ENCODE results near the gene SLC23A3. TPM values are rescaled to one million over a fixed set of nuclear protein-coding genes. Genes with fewer than 3 reads are reported as not detected.
A peak's percentile ranks its signal among the peaks of the same experiment; 100 is the strongest.

Gene SLC23A3, protein sequence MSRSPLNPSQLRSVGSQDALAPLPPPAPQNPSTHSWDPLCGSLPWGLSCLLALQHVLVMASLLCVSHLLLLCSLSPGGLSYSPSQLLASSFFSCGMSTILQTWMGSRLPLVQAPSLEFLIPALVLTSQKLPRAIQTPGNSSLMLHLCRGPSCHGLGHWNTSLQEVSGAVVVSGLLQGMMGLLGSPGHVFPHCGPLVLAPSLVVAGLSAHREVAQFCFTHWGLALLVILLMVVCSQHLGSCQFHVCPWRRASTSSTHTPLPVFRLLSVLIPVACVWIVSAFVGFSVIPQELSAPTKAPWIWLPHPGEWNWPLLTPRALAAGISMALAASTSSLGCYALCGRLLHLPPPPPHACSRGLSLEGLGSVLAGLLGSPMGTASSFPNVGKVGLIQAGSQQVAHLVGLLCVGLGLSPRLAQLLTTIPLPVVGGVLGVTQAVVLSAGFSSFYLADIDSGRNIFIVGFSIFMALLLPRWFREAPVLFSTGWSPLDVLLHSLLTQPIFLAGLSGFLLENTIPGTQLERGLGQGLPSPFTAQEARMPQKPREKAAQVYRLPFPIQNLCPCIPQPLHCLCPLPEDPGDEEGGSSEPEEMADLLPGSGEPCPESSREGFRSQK
- total RNA-seq, result 0.26 TPM in 1 of 2 replicates, not detected in the other
- 0.90 TPM for polyA plus RNA-seq (2012)

DNA sequence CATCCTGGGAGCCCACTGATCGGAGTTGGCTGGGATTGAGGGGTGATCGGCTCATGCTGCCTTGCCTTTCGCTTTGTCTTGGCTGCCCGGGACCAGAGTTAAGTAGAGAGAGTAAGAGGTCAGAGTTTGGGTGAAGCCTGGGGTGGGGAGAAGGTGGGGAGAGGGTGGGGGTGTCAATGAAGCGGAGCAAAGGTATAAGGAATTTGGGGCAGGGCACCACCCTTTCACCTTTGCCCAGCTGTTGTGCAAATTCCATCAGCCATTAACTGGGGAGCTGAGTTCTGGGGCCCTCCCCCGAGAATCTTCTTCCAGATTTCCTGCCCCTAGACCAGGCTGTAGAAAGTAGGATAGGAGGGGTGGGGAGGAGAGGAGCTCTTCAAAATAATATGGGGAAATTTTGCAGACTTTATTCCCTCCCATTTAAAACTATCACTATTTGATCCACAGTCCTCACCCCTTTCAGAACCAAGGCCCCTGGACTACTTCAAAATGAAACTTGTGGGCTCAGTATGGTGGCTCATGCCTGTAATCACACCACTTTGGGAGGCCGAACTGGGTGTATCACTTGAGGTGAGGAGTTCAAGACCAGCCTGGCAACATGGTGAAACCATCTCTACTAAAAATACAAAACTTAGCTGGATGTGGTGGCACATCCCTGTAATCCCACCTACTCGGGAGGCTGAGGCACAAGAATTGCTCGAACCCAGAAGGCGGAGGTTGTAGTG, at the start of gene SLC23A3:
SLC23A3 (minus strand) TSS at position 100 of the 725 bp plus-strand sequence; CDS start at position 55, 45 bp downstream.
- no peak for DNase-seq (ENCODE audit: low read depth)

DNA sequence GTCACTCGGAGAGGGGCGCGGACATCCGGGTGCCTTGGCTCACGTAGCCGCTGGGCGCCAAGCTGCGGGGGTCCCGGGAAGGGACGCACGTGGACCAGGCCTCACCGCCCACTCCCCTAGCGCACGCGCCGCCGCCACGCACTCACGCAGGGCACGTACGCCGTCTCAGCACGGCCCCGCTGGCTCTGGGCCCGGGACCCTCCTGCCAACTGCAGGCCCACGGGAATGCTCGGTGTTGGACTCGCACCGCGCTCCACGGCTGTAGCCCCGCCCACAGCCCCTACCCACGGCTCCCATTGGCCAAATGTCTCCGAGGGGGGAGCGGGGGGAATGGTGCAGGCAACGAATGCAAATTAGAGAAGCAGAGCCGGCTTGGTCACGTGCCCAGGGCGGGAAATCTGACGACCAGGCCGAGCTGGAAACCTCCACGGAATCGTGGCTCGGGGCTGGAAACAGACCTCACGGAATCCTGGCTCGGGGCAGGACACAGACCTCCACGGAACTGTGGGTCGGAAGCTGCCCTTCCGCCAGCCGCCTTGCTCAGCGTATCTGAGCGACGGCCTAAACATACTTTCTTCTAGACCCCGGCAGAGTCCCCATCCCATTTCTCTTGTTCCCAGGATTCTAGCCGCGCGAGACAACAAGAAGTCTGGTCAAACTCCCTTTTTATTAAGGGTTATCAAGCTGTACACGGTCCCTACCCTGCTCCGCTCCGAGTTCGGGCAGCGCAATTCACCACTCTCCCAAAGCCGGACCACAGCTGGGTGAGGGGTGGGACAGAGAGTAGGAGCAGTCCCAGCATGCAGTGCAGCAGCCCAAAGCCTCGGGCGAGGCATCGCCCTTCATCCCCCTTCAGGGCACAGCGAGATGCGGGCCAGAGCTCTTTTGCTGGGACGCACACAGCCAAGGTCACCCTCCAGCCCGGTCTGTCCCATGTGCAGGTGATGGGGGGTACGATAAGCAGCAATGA, 49.2 kb upstream of the SLC23A3 start, which contains the start of gene ABCB6:
ABCB6 (minus strand) TSS at position 227 of the 970 bp plus-strand sequence. CDS start 285 bp downstream, outside the sequence.
- DNase-seq (ENCODE audit: low read depth), result peak; percentile 97

DNA sequence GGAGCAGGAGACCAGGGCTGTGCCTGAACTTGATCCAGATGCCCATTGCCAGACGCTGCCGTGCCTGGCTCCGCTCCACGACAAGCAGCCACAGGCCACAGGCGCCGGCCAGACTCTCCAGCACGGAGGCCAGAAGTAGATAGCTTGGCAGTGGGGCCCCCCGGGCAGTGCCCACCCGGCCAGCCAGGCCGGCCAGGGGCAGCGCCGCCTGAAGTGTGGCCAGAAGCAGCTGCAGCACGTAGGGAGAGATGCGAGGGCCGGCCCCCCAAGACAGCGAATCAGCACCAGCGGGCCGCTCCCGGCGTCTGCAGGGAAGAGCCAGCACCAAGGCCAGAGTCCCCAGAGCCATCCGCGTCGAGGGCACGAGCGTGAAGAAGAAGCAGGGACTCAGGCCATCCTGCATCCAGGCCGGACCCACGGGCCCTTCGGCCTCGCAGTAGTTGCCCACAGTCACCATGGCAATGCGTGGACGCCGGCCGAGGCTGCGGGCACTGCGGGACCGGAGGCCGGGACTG, 48.4 kb upstream of the SLC23A3 start:
- DNase-seq (ENCODE audit: low read depth), result no peak

DNA sequence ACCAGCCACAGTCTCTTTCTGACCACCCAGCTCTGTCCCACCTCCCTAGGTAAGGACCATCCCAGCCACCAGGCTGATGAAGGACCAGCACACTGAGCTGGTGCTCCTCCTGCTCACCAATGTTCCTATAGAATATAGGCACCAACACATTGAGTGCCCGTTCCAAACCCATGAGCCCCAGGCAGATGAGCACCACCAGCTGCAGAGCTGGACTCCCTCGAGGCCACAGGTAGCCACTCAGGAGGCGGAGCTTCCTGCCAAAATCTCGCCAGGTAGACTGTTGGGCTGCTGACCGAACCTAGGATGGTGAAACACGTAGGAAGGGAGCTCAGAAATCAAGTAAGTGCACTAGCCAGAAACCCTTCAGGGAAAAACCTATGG, 46.7 kb upstream of the SLC23A3 start:
- DNase-seq (ENCODE audit: low read depth), result no peak

DNA sequence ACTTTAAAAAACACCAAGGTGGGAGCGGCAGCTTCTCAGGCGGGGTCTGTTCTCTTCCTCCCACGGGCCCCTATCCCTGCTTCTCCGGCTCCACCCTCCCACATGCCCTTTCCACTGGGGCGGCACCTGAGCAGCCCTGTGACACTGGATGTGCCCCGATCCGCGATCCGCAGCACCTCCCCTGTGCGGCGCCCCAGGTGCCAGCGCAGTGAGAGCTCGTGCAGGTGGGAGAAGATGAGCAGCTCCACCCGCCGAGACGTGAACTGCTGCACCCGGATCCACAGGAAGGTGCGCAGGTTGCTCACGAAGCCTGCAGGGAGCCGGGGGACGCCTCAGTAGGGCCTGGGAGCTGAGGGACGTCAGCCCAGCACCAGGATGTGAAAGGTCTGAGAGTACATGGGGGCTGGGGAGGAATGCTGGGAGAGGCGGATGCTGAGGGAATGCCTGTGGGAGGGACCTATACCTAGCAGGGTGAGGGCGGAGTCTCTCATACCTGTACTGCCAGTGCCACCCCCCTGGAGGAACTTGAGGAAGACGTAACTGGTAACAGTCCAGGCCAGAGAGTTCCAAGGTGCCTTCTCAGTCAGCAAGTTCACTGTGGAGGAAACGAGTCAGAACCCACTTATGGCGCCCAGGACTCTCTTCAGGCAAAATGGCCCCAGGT, 46.2 kb upstream of the SLC23A3 start:
- no peak for DNase-seq (ENCODE audit: low read depth)

DNA sequence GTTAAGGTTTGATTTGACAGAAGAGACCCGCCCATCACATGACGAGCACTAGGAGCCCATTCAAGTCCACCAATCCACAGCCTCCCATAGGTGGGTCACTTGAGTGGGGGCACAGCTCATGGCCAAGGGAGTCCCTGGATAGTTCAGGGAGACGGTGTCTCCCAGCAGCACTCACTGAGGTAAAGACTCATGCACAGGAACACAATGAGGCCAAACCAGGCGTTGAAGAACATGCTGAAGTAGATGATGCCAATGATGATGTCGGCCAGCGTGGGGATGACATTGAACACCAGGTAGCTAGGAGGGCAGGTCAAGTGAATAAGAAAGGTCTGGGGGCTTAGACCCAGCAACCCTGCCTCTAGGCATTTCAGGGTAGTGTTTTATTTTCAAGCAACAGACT, 45.0 kb upstream of the SLC23A3 start:
- DNase-seq (ENCODE audit: low read depth), result no peak

DNA sequence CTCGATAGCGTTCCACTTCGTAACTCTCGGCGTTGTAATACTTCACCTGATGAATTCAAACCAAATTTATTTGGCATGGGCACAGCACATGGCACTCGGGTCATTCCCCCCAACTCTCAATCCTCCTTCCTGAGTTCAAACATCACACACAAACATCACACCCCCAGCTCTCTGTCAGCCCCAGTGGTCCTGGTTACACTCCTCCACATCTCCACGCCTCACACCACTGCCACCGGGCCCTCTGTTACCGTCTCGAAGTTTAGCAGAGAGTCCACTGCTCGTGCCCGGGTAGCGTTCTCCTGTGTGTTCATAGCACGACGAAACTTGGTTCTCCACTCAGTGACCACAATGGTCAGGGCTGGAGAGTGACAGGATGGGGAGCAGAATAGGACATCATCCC, 44.3 kb upstream of the SLC23A3 start:
- DNase-seq (ENCODE audit: low read depth), result no peak

DNA sequence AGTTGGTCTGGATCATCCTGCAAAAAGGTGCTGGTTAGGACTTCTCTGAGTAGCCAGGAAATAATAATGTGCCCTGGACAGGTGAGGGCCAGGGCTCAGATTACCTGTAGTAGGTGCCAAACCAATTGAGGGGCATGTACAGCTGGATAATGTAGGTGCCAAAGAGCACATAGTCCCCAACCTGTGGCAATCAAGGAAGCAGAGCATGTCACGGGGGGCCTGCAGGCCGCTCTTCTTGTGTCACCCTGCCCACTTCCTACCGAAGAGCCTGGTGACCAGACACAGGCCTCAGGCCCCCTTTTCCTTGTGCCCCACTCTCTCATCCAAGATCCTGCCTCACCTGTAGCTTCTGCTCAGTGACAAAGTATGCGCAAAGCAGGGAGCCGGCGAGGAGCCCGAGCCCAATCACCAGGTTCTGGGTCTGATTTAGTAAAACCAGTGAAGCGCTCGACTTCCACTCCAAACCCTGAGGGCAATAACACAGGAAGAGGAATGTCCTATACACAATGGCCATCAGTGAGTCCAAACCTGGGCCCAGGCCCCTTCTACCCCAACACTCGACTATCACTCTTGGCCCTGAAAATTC, 43.8 kb upstream of the SLC23A3 start:
- no peak for DNase-seq (ENCODE audit: low read depth)

DNA sequence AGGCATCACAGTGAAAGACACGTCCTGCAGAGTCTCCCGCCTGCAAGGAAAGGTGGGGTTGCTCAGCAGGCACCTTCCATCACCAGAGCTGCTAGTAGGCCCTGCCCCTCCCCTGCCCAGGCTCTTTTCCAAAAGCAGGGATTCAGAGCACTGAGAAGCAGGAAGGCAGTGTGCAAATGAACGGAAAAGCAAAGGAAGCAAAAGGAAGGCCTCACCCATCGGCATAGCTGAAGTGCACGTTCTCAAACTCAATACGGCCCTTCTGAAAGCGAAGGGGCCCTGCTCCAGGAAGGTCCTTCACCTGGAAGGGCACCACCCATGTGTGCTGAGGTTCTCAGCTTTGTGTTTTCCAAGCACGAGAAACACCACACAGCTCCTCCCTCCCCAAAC, 43.2 kb upstream of the SLC23A3 start:
- DNase-seq (ENCODE audit: low read depth), result no peak

DNA sequence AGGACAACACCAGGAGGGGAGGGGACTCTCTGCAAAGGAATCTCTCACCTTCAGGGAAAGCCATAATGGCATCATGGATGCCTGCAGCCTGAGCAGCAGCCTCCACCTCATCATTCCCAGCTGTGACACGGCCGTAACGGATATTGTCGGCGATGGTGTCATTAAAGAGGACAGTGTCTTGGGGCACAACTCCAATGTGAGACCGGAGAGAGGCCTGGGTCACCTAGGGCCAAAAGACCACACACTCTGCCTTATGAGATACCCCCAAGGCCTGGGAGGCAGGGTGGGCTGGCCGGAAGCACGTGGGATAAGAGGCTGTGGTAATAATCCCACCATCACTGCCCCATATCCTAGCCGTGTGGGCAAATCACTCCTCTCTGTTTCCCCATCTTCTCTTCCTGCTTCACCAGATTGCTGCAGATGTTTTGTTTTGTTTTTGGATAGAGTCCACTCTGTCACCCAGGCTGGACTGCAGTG, 41.1 kb upstream of the SLC23A3 start:
- DNase-seq (ENCODE audit: low read depth), result no peak

DNA sequence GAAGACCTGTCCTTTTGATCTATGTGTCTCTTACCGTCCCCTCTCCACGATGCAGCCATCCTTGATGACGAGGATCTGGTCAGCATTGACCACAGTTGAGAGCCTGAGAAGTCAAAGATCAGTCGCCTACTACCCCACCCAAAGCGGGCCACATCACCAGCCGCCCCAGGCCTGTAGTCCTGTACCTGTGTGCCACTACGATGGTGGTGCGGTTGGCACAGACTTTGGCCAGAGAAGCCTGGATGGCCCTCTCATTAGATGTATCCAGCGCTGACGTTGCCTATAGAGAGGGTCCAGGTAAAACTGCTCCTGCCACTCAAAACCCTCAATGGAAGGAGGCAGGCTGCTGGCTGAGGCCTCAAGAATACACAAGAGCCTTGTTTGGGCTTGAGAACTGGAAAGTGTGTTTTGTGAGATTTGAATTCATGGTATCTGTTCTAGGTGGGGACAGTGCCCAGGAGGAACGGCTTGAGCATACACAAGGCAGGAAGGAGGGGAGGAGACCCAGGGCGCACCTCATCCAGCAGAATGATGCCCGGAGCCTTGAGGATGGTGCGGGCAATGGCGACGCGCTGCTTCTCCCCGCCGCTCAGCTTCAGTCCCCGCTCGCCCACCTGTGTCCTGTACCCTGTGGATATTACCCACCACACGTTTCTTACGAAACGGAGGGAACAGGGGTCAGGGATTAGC, 40.5 kb upstream of the SLC23A3 start:
- no peak for DNase-seq (ENCODE audit: low read depth)

DNA sequence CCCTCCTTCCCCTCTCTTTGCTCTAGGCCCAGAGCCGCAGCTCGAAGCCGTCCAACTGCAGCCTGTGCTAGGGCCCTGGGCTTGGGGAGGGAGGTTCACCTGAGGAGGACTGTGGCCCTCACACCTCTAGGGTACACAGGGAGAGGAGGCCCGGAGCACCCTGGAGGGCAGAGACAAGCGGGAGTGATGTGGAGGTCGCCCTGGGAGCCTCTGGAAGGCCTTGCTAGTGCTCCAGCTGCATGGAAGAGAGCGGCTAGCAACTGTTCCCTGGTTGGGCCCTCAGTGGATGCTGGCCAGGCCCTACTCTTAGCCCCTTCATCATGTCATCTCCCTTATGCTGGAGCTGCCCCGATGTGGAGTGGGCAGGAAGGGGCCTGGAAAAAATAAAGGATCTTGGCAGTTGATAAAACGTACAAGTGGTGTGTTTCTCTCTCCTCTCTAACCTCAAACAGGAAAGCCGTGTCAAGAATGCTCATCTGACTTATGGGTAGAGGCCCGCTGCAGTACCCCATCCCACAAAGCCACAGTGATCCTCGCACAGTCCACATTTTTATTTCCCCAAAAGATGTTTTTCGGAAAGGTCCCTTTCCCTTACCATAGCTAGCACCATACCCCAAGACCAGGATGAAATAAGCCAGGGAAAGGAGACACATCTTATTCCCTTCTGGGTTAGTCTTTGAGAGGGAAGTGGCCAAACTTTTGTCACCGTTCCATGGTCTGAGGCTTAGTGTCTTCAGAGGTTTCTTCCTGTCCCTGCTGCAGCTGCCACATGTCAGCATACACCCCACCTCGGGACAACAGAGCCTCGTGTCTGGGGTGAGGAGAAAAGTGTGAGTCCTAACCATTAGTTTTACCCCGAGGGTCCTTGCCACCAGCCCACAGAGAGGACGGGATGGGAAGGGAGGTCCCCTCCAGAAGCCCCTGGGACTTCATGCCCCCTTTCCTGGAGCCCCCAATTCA, 39.7 kb upstream of the SLC23A3 start:
- DNase-seq (ENCODE audit: low read depth), result no peak

DNA sequence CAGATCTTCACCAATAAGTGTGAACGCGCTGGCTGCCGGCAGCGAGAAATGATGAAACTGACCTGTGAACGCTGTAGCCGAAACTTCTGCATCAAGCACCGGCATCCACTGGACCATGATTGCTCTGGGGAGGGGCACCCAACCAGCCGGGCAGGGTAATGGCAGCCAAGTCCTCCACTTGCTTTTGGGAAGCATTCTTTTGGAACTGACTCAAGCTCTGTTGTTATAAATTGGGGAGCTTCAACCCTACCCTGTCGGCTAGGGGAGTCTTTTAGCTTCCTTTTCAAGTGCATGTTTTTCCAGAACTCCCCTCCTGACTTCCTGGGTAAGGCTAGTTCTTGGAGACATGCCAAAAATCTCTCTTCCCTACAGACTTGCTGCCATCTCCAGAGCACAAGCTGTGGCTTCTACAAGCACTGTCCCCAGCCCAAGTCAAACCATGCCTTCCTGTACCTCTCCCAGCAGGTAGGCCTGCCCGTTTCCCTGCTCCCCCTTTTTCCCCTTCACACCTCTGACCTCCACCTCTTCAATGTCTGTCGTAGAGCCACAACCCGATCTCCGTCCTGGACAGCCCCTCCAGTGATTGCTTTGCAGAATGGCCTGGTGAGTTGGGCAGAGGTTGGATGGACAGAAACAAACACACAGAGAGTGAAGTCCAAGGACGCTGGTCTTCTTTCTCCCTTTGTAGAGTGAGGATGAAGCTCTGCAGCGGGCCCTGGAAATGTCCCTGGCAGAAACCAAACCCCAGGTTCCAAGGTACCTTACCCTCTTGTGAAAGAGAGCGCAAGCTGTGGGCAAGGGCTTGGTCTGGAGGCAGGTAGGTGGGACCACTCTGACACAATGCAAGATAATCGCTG, 38.3 kb upstream of the SLC23A3 start:
- peak; percentile 43 for DNase-seq (ENCODE audit: low read depth)

DNA sequence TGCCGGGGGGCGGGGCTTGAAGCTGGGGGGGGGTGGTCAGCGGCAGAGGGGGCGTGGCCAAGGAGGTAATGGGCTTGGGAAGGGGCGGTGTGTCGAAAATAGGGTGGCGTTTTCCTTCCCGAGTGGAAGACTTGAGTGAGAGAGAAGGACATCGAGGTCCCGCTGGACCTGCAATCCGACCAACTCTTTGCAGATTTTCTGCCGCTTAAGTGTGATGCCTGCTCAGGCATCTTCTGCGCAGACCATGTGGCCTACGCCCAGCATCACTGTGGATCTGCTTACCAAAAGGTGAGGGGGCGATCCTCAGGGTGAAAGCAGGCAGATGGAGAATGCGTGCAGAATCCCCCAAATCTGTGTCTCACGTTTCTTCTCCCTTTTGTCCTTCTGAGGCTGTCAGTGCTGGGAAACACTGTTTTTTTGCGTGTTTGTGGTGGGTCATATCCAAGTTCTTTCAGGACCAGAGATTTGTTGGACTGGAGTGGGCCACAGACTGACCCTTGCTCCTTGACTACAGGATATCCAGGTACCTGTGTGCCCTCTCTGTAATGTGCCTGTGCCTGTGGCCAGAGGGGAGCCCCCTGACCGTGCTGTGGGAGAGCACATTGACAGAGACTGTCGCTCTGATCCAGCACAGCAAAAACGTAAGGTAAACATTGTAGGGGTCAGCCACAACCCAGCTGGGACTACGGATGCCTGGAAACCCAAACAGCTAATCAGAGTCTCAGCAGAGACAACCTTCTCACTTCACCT, 37.5 kb upstream of the SLC23A3 start:
- DNase-seq (ENCODE audit: low read depth), result no peak

DNA sequence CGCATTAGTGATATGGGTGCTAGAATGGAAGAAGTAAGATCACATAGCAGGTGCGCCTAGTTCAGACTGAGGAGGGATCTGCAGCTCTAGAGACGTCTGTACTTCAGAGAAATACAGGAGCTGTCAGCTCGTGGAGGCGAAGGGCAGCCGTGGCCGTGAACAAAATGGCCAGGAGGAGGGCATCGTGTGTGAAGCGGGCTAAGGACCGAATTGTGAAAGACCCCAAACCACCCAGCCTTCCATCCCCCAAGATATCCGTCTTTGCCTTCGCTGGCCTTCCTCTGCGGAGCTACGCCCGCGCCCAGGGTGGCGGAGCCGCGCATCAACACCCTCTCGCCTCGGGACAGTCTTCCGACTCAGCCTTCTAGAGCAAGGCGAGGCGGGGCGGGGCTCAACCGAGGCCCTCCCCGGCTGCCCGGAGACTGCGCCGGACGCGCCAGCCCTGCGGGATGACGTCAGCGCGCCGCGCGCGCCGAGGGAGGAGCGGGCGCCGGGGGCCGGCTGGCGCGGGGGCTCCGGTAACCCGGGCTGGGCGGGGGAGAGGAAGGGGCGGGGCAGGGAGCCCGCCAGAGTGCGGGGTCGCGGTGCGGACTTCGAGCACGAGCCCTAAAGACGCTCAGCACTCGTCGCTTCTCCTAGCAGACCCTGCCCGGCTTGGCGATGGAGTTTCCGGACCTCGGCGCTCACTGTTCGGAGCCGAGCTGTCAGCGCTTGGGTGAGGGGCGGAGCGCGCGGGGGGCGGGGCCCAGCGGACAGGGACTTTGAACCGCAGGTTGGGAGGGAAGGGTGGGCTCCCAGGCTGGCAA, 36.7 kb upstream of the SLC23A3 start, which contains the start of gene ZFAND2B:
ZFAND2B (plus strand) TSS at position 455 of the 806 bp plus-strand sequence; CDS start at position 661, 206 bp downstream.
- DNase-seq (ENCODE audit: low read depth), result peak; percentile 95

All from myocyte (in vitro differentiated cells).